ENCODE measurements around the gene EBLN2.

EBLN2 gene

GRCh38 chr3:73108750-73109149, 47.3 kb downstream of the EBLN2 start:
- no peak for DNase-seq

- no peak for DNase-seq
These were observed 49.1 kb downstream of the EBLN2 start for GRCh38 chr3:73110530-73110929.
